ENCODE data around the gene YAP1. TPM values are rescaled to one million over a fixed set of nuclear protein-coding genes. Genes with fewer than 3 reads are reported as not detected.

The YAP1 gene
- total RNA-seq, 2 experiments from 2014 or later = not detected

GRCh38 chr11:102097186-102097585 lies 13.1 kb upstream of the YAP1 start:
- ATAC-seq = no peak
- H3K27me3 Mint-ChIP-seq = peaks cover 2% of the 10 kb centered on the region
- no peak overlapping the region for H3K4me3 Mint-ChIP-seq
- TF ChIP-seq, protein P1, sequence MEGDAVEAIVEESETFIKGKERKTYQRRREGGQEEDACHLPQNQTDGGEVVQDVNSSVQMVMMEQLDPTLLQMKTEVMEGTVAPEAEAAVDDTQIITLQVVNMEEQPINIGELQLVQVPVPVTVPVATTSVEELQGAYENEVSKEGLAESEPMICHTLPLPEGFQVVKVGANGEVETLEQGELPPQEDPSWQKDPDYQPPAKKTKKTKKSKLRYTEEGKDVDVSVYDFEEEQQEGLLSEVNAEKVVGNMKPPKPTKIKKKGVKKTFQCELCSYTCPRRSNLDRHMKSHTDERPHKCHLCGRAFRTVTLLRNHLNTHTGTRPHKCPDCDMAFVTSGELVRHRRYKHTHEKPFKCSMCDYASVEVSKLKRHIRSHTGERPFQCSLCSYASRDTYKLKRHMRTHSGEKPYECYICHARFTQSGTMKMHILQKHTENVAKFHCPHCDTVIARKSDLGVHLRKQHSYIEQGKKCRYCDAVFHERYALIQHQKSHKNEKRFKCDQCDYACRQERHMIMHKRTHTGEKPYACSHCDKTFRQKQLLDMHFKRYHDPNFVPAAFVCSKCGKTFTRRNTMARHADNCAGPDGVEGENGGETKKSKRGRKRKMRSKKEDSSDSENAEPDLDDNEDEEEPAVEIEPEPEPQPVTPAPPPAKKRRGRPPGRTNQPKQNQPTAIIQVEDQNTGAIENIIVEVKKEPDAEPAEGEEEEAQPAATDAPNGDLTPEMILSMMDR (IDR thresholded peaks at IDR 0.05) = no peak
- POLR2A ChIA-PET = no interaction called here
- intact Hi-C loops (cut with micrococcal nuclease) = no loop called here
- H3K36me3 Mint-ChIP-seq (ENCODE audit: low read depth) = no peaks in the 10 kb centered on the region
- no peaks in the 10 kb centered on the region for H3K9me3 Mint-ChIP-seq
- CTCF ChIA-PET = interaction anchor here (0.6 kb wide), 1 partner anchor 165 kb away, joined by 3 read pairs; no protein-coding TSS in a partner anchor
- H3K4me1 Mint-ChIP-seq (ENCODE audit: low read depth) = no peaks in the 10 kb centered on the region
- no peak for DNase-seq
- H3K27ac Mint-ChIP-seq = no peak overlapping the region

DNA sequence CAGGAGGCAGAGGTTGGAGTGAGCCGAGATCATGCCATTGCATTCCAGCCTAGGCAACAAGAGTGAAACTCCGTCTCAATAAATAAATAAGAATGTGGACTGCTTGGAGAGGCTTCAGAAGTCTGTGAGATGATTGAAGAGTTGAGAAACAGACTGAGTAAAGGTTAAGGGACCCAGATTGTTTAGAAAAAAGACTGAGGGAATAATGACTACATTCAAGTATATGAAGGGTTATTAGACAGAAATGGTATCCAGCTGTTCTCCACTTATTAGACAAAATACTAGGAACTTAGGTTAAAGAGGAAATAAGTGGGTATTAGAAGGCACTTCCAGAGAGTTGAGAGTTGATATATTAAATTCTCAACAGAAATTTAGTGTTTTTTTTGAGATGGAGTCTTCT lies 10.5 kb upstream of the YAP1 start:
- Mint-ChIP-seq H3K36me3 (ENCODE audit: low read depth) (no peaks in the 10 kb centered on the region), H3K4me1 (ENCODE audit: low read depth) (no peaks in the 10 kb centered on the region), H3K27ac (no peak overlapping the region), H3K27me3 (peaks cover 2% of the 10 kb centered on the region), H3K4me3 (no peak overlapping the region), H3K9me3 (no peaks in the 10 kb centered on the region)
- intact Hi-C loops (cut with micrococcal nuclease) = no loop called here
- POLR2A ChIA-PET = no interaction called here
- CTCF ChIA-PET = no interaction called here
- ATAC-seq = no peak
- DNase-seq = no peak
- TF ChIP-seq, protein P1 (IDR thresholded peaks at IDR 0.05) = no peak

DNA sequence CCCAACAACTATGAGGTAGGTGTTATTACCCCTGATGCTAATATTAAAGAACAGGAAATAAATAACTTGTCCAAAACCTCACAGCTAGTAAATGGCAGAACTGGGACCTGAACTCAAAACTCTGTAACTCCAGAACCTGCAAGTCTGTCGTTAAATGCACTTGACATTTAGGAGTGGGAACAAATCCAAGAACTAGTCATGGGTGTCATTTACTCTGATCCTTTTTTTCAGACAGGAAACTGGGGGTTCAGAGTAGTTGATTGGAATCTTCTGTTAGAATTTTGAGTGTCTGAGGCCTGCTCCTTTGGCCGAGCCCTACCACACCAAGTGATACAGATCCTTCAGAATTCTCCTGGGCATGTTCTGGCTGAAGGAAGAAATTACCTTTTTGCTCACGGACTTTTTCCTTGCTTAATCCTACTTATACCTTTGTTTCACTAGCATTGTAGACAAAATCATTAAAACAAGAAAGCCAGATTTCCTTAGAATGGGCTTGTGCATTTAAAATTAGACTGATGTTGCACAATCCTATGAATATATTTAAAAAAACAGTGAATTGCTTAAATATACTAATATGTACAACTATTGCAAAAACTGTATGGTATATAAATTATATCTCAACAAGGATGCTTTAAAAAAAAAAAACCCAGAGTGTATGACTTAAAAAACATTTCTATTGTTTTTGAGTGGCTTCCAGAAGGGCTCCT lies 1.4 kb upstream of the YAP1 start:
- H3K36me3 Mint-ChIP-seq (ENCODE audit: low read depth) = no peaks in the 10 kb centered on the region
- peak overlapping the region; percentile 84 for H3K4me3 Mint-ChIP-seq
- H3K4me1 Mint-ChIP-seq (ENCODE audit: low read depth) = peaks cover 11% of the 10 kb centered on the region
- TF ChIP-seq, protein P1 (IDR thresholded peaks at IDR 0.05) = no peak
- H3K9me3 Mint-ChIP-seq = no peaks in the 10 kb centered on the region
- no peak for DNase-seq
- H3K27ac Mint-ChIP-seq = no peak overlapping the region
- ATAC-seq = no peak
- peaks cover 45% of the 10 kb centered on the region for H3K27me3 Mint-ChIP-seq
- intact Hi-C loops (cut with micrococcal nuclease) = no loop called here
- ChIA-PET POLR2A (no interaction called here), CTCF (interaction anchor here (1.5 kb wide), 1 partner anchor 160 kb away, joined by 5 read pairs; no protein-coding TSS in a partner anchor)

DNA sequence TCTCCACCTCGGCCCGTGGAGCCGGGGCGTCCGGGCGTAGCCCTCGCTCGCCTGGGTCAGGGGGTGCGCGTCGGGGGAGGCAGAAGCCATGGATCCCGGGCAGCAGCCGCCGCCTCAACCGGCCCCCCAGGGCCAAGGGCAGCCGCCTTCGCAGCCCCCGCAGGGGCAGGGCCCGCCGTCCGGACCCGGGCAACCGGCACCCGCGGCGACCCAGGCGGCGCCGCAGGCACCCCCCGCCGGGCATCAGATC lies 439 bp downstream of the YAP1 start:
- DNase-seq (no peak), ATAC-seq (peak; percentile 42)
- peaks cover 50% of the 10 kb centered on the region for H3K27me3 Mint-ChIP-seq
- no peaks in the 10 kb centered on the region for H3K9me3 Mint-ChIP-seq
- no peak overlapping the region for H3K27ac Mint-ChIP-seq
- CTCF ChIA-PET = interaction anchor here (0.6 kb wide), 1 partner anchor 158 kb away, joined by 3 read pairs; no protein-coding TSS in a partner anchor
- H3K4me1 Mint-ChIP-seq (ENCODE audit: low read depth) = peaks cover 11% of the 10 kb centered on the region
- POLR2A ChIA-PET = no interaction called here
- H3K36me3 Mint-ChIP-seq (ENCODE audit: low read depth) = no peaks in the 10 kb centered on the region
- no peak overlapping the region for H3K4me3 Mint-ChIP-seq
- TF ChIP-seq, protein P1 (IDR thresholded peaks at IDR 0.05) = no peak
- intact Hi-C loops (cut with micrococcal nuclease) = no loop called here

- ATAC-seq = peak; percentile 40
- Mint-ChIP-seq H3K27me3 (peaks cover 50% of the 10 kb centered on the region), H3K27ac (no peak overlapping the region), H3K9me3 (no peaks in the 10 kb centered on the region), H3K4me1 (ENCODE audit: low read depth) (peaks cover 11% of the 10 kb centered on the region), H3K36me3 (ENCODE audit: low read depth) (no peaks in the 10 kb centered on the region), H3K4me3 (peak overlapping the region; percentile 68)
- intact Hi-C loops (cut with micrococcal nuclease) = no loop called here
- TF ChIP-seq, protein P1 (IDR thresholded peaks at IDR 0.05) = no peak
- DNase-seq = peak; percentile 15
- ChIA-PET CTCF (interaction anchor here (0.6 kb wide), 1 partner anchor 158 kb away, joined by 3 read pairs; no protein-coding TSS in a partner anchor), POLR2A (no interaction called here)
Measured at GRCh38 chr11:102111011-102111786, 952 bp downstream of the YAP1 start.

Measured in activated CD8-positive, alpha-beta T cell treated with anti-CD3 and anti-CD28 coated beads for 36 hours (primary cell).